ENCODE data around the gene ADARB1.

DNA sequence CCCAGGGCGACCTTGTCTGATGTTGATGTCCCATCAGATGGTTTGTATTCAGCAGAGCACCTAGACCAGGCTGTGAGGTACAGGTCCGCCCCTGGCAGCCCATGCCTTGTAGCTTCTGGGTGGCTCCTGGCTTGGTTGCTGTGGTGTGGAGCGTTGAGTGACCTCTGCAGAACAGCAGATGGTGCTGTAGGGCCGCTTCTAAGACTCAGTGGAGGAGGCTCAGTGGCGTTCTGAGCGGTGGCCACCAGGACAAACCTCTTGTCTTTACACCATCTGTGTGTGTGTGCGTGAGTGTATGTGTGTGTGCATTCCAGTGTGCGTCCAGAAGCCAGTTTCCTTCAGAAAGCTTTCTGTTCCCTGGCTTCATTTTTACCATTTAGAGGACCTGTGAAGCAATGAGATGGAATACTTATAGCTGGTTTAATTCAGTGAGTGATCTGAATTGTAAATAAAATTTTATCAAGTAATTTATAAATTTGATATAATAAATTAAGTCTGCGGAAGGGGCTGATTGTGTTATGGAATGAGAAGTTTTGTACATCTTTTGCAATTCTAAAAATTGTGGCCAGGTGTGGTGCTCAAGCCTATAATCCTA, 66.1 kb downstream of the ADARB1 start:
- TF ChIP-seq EP300 (IDR thresholded peaks at IDR 0.05), result no peak
- TF ChIP-seq, protein P1, sequence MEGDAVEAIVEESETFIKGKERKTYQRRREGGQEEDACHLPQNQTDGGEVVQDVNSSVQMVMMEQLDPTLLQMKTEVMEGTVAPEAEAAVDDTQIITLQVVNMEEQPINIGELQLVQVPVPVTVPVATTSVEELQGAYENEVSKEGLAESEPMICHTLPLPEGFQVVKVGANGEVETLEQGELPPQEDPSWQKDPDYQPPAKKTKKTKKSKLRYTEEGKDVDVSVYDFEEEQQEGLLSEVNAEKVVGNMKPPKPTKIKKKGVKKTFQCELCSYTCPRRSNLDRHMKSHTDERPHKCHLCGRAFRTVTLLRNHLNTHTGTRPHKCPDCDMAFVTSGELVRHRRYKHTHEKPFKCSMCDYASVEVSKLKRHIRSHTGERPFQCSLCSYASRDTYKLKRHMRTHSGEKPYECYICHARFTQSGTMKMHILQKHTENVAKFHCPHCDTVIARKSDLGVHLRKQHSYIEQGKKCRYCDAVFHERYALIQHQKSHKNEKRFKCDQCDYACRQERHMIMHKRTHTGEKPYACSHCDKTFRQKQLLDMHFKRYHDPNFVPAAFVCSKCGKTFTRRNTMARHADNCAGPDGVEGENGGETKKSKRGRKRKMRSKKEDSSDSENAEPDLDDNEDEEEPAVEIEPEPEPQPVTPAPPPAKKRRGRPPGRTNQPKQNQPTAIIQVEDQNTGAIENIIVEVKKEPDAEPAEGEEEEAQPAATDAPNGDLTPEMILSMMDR (IDR thresholded peaks at IDR 0.05), result peak; percentile 57 to 77 (median 75)
- no peak for TF ChIP-seq POLR2A (IDR thresholded peaks at IDR 0.05; ENCODE audit: low read depth)
